Rectal smooth muscle tissue (tissue), 1 donor: Measurements from ENCODE around the gene ESPN.
"Not testable (repeated sequence)": the region's sequence is repeated elsewhere in the genome, so short reads cannot be mapped to it uniquely, and the experiment has no call there.

Experiments used
- H3K27ac ChIP-seq: one replicate; pipeline ENCODE4 v1.7.0; 2013; ENCODE audit warnings: low read depth, low read length, inconsistent platforms
- H3K27me3 ChIP-seq: one replicate; pipeline ENCODE4 v1.7.0; 2013; ENCODE audit warnings: low read length; ENCODE audit not compliant: control insufficient read depth, insufficient read depth
- H3K36me3 ChIP-seq: one replicate; pipeline ENCODE4 v1.7.0; 2013; ENCODE audit warnings: low read length; ENCODE audit not compliant: control insufficient read depth, insufficient read depth
- H3K4me1 ChIP-seq: one replicate; pipeline ENCODE4 v1.7.0; 2013; ENCODE audit warnings: low read length; ENCODE audit not compliant: control insufficient read depth, insufficient read depth
- H3K4me3 ChIP-seq: one replicate; pipeline ENCODE4 v1.7.0; 2013; ENCODE audit warnings: low read length
- H3K9ac ChIP-seq: one replicate; pipeline ENCODE4 v1.7.0; 2013; ENCODE audit warnings: low read length

The ESPN gene

GRCh38 chr1:6436277-6436676, 11.7 kb downstream of the ESPN start:
- H3K9ac ChIP-seq, H3K36me3 ChIP-seq, H3K4me3 ChIP-seq, H3K27ac ChIP-seq, H3K27me3 ChIP-seq, H3K4me1 ChIP-seq: not testable (repeated sequence)

DNA sequence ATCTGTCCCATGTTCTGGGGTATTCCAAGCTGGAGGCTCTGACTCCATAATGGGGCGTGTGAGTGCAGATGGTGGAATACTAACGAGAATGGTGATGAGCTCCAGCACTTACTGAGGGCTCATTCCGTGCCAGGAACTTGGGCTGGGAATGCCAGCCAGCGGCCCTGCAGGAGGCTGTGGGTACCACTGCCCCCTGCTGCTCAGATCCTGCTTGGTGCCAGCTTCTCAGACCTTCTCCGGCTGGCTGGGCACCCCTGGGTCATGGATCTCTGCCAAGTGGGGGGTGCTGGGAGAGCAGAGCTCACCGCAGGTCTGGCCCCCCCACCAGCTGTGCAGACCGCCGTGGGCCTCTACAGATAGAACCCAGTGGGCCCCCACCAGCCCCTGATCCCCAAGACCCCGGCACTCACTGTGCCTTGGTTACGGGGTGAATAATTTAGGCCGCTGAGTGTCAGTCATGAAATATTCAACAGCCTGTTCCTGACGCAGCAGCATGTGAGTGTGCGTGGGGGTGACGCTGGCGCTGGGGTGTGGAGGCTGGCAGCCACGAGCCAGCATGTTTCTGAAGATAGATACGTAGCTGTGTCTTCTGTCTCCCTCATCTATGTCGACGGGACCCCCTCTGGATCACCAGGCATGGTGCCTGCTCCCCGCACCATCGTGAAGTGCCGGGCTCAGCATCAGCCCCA, 12.6 kb downstream of the ESPN start:
- not testable (repeated sequence) for H3K27me3 ChIP-seq, H3K27ac ChIP-seq, H3K36me3 ChIP-seq, H3K9ac ChIP-seq, H3K4me1 ChIP-seq, H3K4me3 ChIP-seq

- Histone ChIP-seq H3K36me3 (no peaks in the 10 kb centered on the region), H3K4me1 (no peaks in the 10 kb centered on the region), H3K9ac (no peak overlapping the region), H3K4me3 (no peak overlapping the region), H3K27ac (no peak overlapping the region), H3K27me3 (peaks cover 8% of the 10 kb centered on the region)
These were observed 13.5 kb downstream of the ESPN start for GRCh38 chr1:6438047-6438525.

DNA sequence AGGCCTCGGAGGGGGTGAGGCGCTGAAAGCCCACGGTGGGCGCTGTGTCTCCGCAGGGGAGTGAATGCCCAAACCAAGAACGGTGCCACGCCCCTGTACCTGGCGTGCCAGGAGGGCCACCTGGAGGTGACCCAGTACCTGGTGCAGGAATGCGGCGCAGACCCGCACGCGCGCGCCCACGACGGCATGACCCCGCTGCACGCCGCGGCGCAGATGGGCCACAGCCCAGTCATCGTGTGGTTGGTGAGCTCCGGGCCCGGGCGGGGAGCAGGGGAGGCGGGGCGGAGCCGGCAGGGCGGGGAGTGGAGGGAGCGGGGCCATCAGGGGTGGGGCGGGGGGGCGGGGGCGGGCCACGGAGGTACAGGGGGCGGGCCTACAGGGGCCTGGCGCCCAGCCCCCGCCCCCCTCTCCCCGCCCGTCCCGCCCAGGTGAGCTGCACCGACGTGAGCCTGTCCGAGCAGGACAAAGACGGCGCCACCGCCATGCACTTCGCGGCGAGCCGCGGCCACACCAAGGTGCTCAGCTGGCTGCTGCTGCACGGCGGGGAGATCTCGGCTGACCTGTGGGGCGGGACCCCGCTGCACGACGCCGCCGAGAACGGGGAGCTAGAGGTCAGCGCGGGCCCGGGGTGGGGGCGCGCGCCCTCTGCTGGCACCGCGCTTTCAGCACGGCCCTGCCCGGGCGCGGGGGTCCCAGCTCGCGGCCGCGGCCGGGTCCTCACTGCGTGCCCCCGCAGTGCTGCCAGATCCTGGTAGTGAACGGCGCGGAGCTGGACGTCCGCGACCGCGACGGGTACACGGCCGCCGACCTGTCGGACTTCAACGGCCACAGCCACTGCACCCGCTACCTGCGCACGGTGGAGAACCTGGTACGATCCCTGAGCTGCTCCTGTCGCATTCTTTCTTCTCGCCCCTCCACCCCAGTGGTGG, 15.9 kb downstream of the ESPN start:
- no peak overlapping the region for H3K27ac ChIP-seq
- H3K4me1 ChIP-seq: no peaks in the 10 kb centered on the region
- no peak overlapping the region for H3K4me3 ChIP-seq
- no peak overlapping the region for H3K9ac ChIP-seq
- H3K36me3 ChIP-seq: no peaks in the 10 kb centered on the region
- H3K27me3 ChIP-seq: peaks cover 8% of the 10 kb centered on the region

DNA sequence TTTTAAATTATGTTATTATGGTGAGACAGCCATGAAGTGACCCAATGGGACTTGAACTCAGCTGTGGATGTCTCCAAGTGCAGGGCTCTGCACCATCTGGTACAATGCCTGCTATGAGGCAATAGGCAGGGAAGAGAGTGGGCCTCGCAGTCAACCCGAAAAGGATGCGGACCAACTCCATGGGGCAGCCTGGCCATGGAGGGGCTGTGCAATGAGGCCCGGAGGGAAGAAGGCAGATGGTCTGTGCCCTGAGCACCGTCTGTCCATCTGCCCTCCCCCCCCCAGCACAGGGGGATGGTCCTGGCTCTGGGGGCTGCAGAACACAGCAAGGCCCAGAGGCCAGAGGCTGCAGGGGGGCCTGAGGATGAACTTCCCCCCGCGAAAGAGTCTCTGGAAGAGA, 17.0 kb downstream of the ESPN start:
- H3K4me1 ChIP-seq: no peaks in the 10 kb centered on the region
- H3K36me3 ChIP-seq: no peaks in the 10 kb centered on the region
- peaks cover 9% of the 10 kb centered on the region for H3K27me3 ChIP-seq
- H3K9ac ChIP-seq: no peak overlapping the region
- H3K4me3 ChIP-seq: no peak overlapping the region
- no peak overlapping the region for H3K27ac ChIP-seq

DNA sequence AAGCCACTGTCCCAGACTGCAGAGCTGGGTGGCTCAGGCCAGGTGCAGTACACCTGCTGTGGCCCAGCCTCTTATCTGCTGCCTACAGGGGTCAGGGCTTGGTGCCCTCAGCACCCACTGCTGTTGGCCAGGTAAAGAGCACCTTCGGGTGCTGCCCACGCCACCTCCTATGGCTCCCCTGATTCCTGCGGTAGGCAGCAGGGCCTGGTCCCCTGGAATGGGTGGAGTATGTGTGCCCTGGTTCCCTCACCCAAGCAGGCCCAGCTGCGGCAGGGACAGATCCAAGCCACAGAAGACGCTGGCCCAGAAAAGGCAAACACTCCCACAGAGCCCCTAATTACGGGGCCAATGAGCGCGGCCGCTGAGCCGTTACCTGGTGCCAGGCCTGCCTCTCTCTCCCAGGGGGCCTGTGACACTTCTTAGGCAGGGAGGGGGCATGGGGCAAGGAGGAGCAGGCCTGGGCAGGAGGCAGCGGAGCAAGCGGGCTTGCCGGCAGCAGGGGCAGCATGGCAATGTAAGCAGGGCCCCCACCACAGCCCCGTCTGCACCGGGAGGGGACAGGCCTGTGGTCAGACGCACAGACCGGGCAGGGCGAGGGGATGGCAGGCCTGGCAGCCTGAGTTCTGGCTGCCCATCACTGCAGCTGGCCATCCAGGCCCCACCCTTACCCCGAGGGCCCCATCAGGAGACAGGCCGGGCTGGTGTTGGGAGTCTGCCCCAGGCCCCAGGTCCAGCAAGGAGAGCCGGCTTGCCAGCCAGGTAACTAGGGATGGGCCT, 19.0 kb downstream of the ESPN start:
- Histone ChIP-seq H3K27ac (no peak overlapping the region), H3K9ac (no peak overlapping the region), H3K27me3 (peaks cover 10% of the 10 kb centered on the region), H3K4me3 (no peak overlapping the region), H3K36me3 (no peaks in the 10 kb centered on the region), H3K4me1 (no peaks in the 10 kb centered on the region)

GRCh38 chr1:6444377-6444776, 19.8 kb downstream of the ESPN start:
- Histone ChIP-seq H3K4me1 (no peaks in the 10 kb centered on the region), H3K9ac (no peak overlapping the region), H3K27ac (no peak overlapping the region), H3K27me3 (peaks cover 12% of the 10 kb centered on the region), H3K36me3 (no peaks in the 10 kb centered on the region), H3K4me3 (no peak overlapping the region)

- no peaks in the 10 kb centered on the region for H3K4me1 ChIP-seq
- peaks cover 11% of the 10 kb centered on the region for H3K27me3 ChIP-seq
- H3K27ac ChIP-seq: no peak overlapping the region
- no peak overlapping the region for H3K4me3 ChIP-seq
- H3K9ac ChIP-seq: no peak overlapping the region
- no peaks in the 10 kb centered on the region for H3K36me3 ChIP-seq
These were observed 20.6 kb downstream of the ESPN start for GRCh38 chr1:6445062-6445763.

GRCh38 chr1:6445929-6446328, 21.4 kb downstream of the ESPN start:
- H3K36me3 ChIP-seq, H3K4me1 ChIP-seq, H3K9ac ChIP-seq, H3K4me3 ChIP-seq, H3K27ac ChIP-seq: not testable (repeated sequence)
- H3K27me3 ChIP-seq: peaks cover 14% of the 10 kb centered on the region

- H3K27me3 ChIP-seq: peaks cover 14% of the 10 kb centered on the region
- no peak overlapping the region for H3K4me3 ChIP-seq
- no peak overlapping the region for H3K27ac ChIP-seq
- H3K9ac ChIP-seq: no peak overlapping the region
- H3K36me3 ChIP-seq: no peaks in the 10 kb centered on the region
- no peaks in the 10 kb centered on the region for H3K4me1 ChIP-seq
These were observed 22.1 kb downstream of the ESPN start for GRCh38 chr1:6446665-6447015.

DNA sequence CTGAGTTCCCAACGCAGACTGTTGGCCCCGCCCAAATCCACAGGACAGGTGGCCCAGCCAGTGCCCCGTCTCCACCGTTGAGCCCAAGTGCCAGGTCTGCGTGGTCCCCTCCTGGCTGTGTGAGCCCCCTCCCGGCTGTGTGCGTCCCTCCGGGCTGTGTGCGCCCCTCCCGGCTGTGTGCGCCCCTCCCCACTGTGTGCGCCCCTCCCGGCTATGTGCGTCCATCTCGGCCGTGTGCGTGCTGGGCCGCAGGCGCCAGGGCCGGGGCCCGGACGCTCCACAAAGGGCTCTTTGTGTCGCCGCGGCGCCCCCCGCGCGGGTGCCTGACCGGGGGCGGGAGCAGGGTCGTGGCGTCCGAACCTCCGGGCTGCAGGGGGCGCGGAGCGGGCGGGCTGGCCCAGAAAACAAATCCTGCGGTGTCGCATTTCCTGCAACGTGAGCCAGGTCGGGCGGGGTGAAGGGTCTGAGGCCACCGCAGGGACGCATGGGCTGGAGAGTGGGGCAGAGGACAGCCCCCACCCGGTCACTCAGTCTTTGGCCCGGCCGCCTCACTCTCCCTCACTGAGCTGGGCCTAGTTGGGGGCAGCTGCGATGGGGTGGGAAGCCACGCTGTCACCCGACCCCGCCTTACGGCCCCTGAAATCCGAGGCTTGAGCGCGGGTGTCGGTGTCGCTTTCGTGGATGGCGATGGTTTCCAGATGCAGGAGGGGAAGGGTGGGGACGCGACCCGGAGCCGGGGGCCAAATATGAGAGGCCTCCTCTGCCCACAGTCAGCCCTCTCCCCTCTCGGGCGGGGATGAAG, 22.6 kb downstream of the ESPN start:
- no peak overlapping the region for H3K27ac ChIP-seq
- H3K4me1 ChIP-seq: no peaks in the 10 kb centered on the region
- no peak overlapping the region for H3K9ac ChIP-seq
- no peaks in the 10 kb centered on the region for H3K36me3 ChIP-seq
- H3K27me3 ChIP-seq: peaks cover 14% of the 10 kb centered on the region
- no peak overlapping the region for H3K4me3 ChIP-seq
